ENCODE measurements around the gene IQGAP2.

The IQGAP2 gene

GRCh38 chr5:76579166-76579937 lies 176.3 kb downstream of the IQGAP2 start:
- H3K9ac ChIP-seq (ENCODE audit: low read length in 5 of 5), result no peak overlapping the region
- no peak overlapping the region for H3K4me3 ChIP-seq (ENCODE audit: low read depth in 1 of 5, low read length in 5 of 5)
- H3K36me3 ChIP-seq (ENCODE audit: control insufficient read depth in 5 of 5, insufficient read depth in 5 of 5, low read length in 5 of 5), result no peaks in the 10 kb centered on the region
- H3K27ac ChIP-seq (ENCODE audit: low read depth, low read length), result no peak overlapping the region
- no peaks in the 10 kb centered on the region for H3K27me3 ChIP-seq (ENCODE audit: control insufficient read depth in 5 of 5, insufficient read depth in 4 of 5, low read length in 5 of 5)
- H3K9me3 ChIP-seq (ENCODE audit: control insufficient read depth in 5 of 5, low read length in 5 of 5), result no peaks in the 10 kb centered on the region
- peaks cover 0 to 18% (median 5%) of the 10 kb centered on the region in 5 donors for H3K4me1 ChIP-seq (ENCODE audit: control insufficient read depth in 5 of 5, insufficient read depth in 5 of 5, low read length in 5 of 5)

- Histone ChIP-seq H3K9ac (ENCODE audit: low read length in 5 of 5) (no peak overlapping the region), H3K4me3 (ENCODE audit: low read depth in 1 of 5, low read length in 5 of 5) (no peak overlapping the region), H3K9me3 (ENCODE audit: control insufficient read depth in 5 of 5, low read length in 5 of 5) (no peaks in the 10 kb centered on the region), H3K36me3 (ENCODE audit: control insufficient read depth in 5 of 5, insufficient read depth in 5 of 5, low read length in 5 of 5) (no peaks in the 10 kb centered on the region), H3K27ac (ENCODE audit: low read depth, low read length) (no peak overlapping the region), H3K27me3 (ENCODE audit: control insufficient read depth in 5 of 5, insufficient read depth in 4 of 5, low read length in 5 of 5) (no peaks in the 10 kb centered on the region), H3K4me1 (ENCODE audit: control insufficient read depth in 5 of 5, insufficient read depth in 5 of 5, low read length in 5 of 5) (peaks cover 0 to 18% (median 5%) of the 10 kb centered on the region in 5 donors)
Measured at GRCh38 chr5:76580981-76581380, 177.9 kb downstream of the IQGAP2 start.

GRCh38 chr5:76582230-76583162 lies 179.4 kb downstream of the IQGAP2 start:
- H3K9ac ChIP-seq (ENCODE audit: low read length in 5 of 5), result no peak overlapping the region
- no peak overlapping the region for H3K4me3 ChIP-seq (ENCODE audit: low read depth in 1 of 5, low read length in 5 of 5)
- no peaks in the 10 kb centered on the region for H3K36me3 ChIP-seq (ENCODE audit: control insufficient read depth in 5 of 5, insufficient read depth in 5 of 5, low read length in 5 of 5)
- H3K27ac ChIP-seq (ENCODE audit: low read depth, low read length), result no peak overlapping the region
- H3K9me3 ChIP-seq (ENCODE audit: control insufficient read depth in 5 of 5, low read length in 5 of 5), result no peaks in the 10 kb centered on the region
- H3K4me1 ChIP-seq (ENCODE audit: control insufficient read depth in 5 of 5, insufficient read depth in 5 of 5, low read length in 5 of 5), result peaks cover 0 to 16% (median 5%) of the 10 kb centered on the region in 5 donors
- no peaks in the 10 kb centered on the region for H3K27me3 ChIP-seq (ENCODE audit: control insufficient read depth in 5 of 5, insufficient read depth in 4 of 5, low read length in 5 of 5)

GRCh38 chr5:76583163-76584047 lies 180.3 kb downstream of the IQGAP2 start:
- H3K4me1 ChIP-seq (ENCODE audit: control insufficient read depth in 5 of 5, insufficient read depth in 5 of 5, low read length in 5 of 5), result peaks cover 0 to 10% (median 5%) of the 10 kb centered on the region in 5 donors
- no peak overlapping the region for H3K27ac ChIP-seq (ENCODE audit: low read depth, low read length)
- no peaks in the 10 kb centered on the region for H3K36me3 ChIP-seq (ENCODE audit: control insufficient read depth in 5 of 5, insufficient read depth in 5 of 5, low read length in 5 of 5)
- H3K4me3 ChIP-seq (ENCODE audit: low read depth in 1 of 5, low read length in 5 of 5), result no peak overlapping the region
- no peaks in the 10 kb centered on the region for H3K27me3 ChIP-seq (ENCODE audit: control insufficient read depth in 5 of 5, insufficient read depth in 4 of 5, low read length in 5 of 5)
- H3K9ac ChIP-seq (ENCODE audit: low read length in 5 of 5), result no peak overlapping the region
- H3K9me3 ChIP-seq (ENCODE audit: control insufficient read depth in 5 of 5, low read length in 5 of 5), result no peaks in the 10 kb centered on the region

GRCh38 chr5:76585783-76586217 lies 182.7 kb downstream of the IQGAP2 start:
- H3K4me3 ChIP-seq (ENCODE audit: low read depth in 1 of 5, low read length in 5 of 5), result no peak overlapping the region
- no peaks in the 10 kb centered on the region for H3K9me3 ChIP-seq (ENCODE audit: control insufficient read depth in 5 of 5, low read length in 5 of 5)

GRCh38 chr5:76586531-76586930 lies 183.4 kb downstream of the IQGAP2 start:
- no peaks in the 10 kb centered on the region for H3K27me3 ChIP-seq (ENCODE audit: control insufficient read depth in 5 of 5, insufficient read depth in 4 of 5, low read length in 5 of 5)
- no peaks in the 10 kb centered on the region for H3K36me3 ChIP-seq (ENCODE audit: control insufficient read depth in 5 of 5, insufficient read depth in 5 of 5, low read length in 5 of 5)
- H3K4me3 ChIP-seq (ENCODE audit: low read depth in 1 of 5, low read length in 5 of 5), result no peak overlapping the region
- peaks cover 0 to 7% (median 0%) of the 10 kb centered on the region in 5 donors for H3K4me1 ChIP-seq (ENCODE audit: control insufficient read depth in 5 of 5, insufficient read depth in 5 of 5, low read length in 5 of 5)
- no peak overlapping the region for H3K9ac ChIP-seq (ENCODE audit: low read length in 5 of 5)
- H3K9me3 ChIP-seq (ENCODE audit: control insufficient read depth in 5 of 5, low read length in 5 of 5), result no peaks in the 10 kb centered on the region
- no peak overlapping the region for H3K27ac ChIP-seq (ENCODE audit: low read depth, low read length)

More at GRCh38 chr5:76585783-76586217, 182.7 kb downstream of the IQGAP2 start:
- Histone ChIP-seq H3K9ac (ENCODE audit: low read length in 5 of 5) (no peak overlapping the region), H3K27me3 (ENCODE audit: control insufficient read depth in 5 of 5, insufficient read depth in 4 of 5, low read length in 5 of 5) (no peaks in the 10 kb centered on the region), H3K4me1 (ENCODE audit: control insufficient read depth in 5 of 5, insufficient read depth in 5 of 5, low read length in 5 of 5) (peaks cover 0 to 8% (median 1%) of the 10 kb centered on the region in 5 donors), H3K36me3 (ENCODE audit: control insufficient read depth in 5 of 5, insufficient read depth in 5 of 5, low read length in 5 of 5) (no peaks in the 10 kb centered on the region), H3K27ac (ENCODE audit: low read depth, low read length) (no peak overlapping the region)

GRCh38 chr5:76590027-76590426 lies 186.9 kb downstream of the IQGAP2 start:
- Histone ChIP-seq H3K27ac (ENCODE audit: low read depth, low read length) (no peak overlapping the region), H3K4me1 (ENCODE audit: control insufficient read depth in 5 of 5, insufficient read depth in 5 of 5, low read length in 5 of 5) (no peaks in the 10 kb centered on the region), H3K36me3 (ENCODE audit: control insufficient read depth in 5 of 5, insufficient read depth in 5 of 5, low read length in 5 of 5) (no peaks in the 10 kb centered on the region), H3K27me3 (ENCODE audit: control insufficient read depth in 5 of 5, insufficient read depth in 4 of 5, low read length in 5 of 5) (no peaks in the 10 kb centered on the region), H3K4me3 (ENCODE audit: low read depth in 1 of 5, low read length in 5 of 5) (no peak overlapping the region), H3K9me3 (ENCODE audit: control insufficient read depth in 5 of 5, low read length in 5 of 5) (no peaks in the 10 kb centered on the region), H3K9ac (ENCODE audit: low read length in 5 of 5) (no peak overlapping the region)

- Histone ChIP-seq H3K9me3 (ENCODE audit: control insufficient read depth in 5 of 5, low read length in 5 of 5) (no peaks in the 10 kb centered on the region), H3K4me3 (ENCODE audit: low read depth in 1 of 5, low read length in 5 of 5) (no peak overlapping the region), H3K4me1 (ENCODE audit: control insufficient read depth in 5 of 5, insufficient read depth in 5 of 5, low read length in 5 of 5) (no peaks in the 10 kb centered on the region), H3K9ac (ENCODE audit: low read length in 5 of 5) (no peak overlapping the region), H3K27ac (ENCODE audit: low read depth, low read length) (no peak overlapping the region), H3K27me3 (ENCODE audit: control insufficient read depth in 5 of 5, insufficient read depth in 4 of 5, low read length in 5 of 5) (no peaks in the 10 kb centered on the region), H3K36me3 (ENCODE audit: control insufficient read depth in 5 of 5, insufficient read depth in 5 of 5, low read length in 5 of 5) (peaks cover 0 to under 1% (median 0%) of the 10 kb centered on the region in 5 donors)
Measured at GRCh38 chr5:76591366-76591765, 188.3 kb downstream of the IQGAP2 start.

GRCh38 chr5:76592692-76593091 lies 189.6 kb downstream of the IQGAP2 start:
- H3K4me1 ChIP-seq (ENCODE audit: control insufficient read depth in 5 of 5, insufficient read depth in 5 of 5, low read length in 5 of 5), result no peaks in the 10 kb centered on the region
- no peak overlapping the region for H3K4me3 ChIP-seq (ENCODE audit: low read depth in 1 of 5, low read length in 5 of 5)

More at GRCh38 chr5:76592692-76593091, 189.6 kb downstream of the IQGAP2 start:
- Histone ChIP-seq H3K27ac (ENCODE audit: low read depth, low read length) (no peak overlapping the region), H3K9ac (ENCODE audit: low read length in 5 of 5) (no peak overlapping the region), H3K36me3 (ENCODE audit: control insufficient read depth in 5 of 5, insufficient read depth in 5 of 5, low read length in 5 of 5) (peaks cover 0 to 13% (median 0%) of the 10 kb centered on the region in 5 donors), H3K9me3 (ENCODE audit: control insufficient read depth in 5 of 5, low read length in 5 of 5) (no peaks in the 10 kb centered on the region), H3K27me3 (ENCODE audit: control insufficient read depth in 5 of 5, insufficient read depth in 4 of 5, low read length in 5 of 5) (no peaks in the 10 kb centered on the region)
